GM18505 (cell line): ENCODE data around the gene PLOD2.

Source experiments
- ATAC-seq: cut with Tn5 transposase; IDR thresholded peaks from one replicate; pipeline ENCODE4 v1.9.1; 2021; ENCODE audit not compliant: unreplicated experiment
- POLR2A ChIP-seq: IDR thresholded peaks from 4 replicates; pipeline ENCODE4 v1.6.1; 2011; ENCODE audit warnings: borderline replicate concordance; ENCODE audit not compliant: insufficient read depth, insufficient read length; ENCODE audit errors: extremely low read depth

The PLOD2 gene

DNA sequence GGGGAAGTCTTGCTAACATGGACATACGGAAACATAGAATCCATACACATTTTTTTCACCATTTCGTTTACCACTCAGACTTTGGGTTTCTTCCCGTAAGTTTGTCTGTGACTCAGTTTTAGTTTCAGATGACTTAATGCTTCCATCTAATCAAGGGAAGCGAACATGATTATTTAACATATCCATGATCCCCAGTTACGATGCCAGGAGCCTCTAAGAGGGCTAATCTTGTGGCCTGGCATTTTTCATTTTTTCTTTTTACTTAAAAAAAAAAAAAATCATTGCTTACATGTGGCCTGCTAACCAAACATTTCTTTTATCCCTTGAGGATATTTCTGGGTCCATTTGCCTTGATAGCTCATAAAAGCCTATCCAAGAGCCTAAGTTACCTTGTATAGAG is 20.2 kb upstream of the PLOD2 start:
- no peak for ATAC-seq
- TF ChIP-seq POLR2A, result no peak

DNA sequence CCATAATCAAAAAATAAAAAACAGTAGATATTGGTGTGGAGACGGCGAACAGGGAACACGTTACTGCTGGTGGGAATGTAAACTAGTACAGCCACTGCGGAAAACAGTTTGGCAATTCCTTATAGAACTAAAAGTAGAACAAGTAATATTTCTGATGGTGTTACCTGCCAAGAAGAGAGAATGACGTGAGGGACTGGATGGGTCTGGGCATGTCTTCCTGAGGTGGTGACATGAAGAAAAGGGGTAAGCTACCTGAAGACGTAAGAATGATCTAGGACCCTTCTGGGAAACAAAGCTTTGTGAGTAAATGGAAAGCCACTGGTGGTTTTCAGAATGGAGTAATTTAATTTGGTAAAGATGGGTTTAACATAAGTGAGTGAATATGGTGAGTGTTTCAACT is 19.4 kb upstream of the PLOD2 start:
- TF ChIP-seq POLR2A, result no peak
- ATAC-seq, result no peak

DNA sequence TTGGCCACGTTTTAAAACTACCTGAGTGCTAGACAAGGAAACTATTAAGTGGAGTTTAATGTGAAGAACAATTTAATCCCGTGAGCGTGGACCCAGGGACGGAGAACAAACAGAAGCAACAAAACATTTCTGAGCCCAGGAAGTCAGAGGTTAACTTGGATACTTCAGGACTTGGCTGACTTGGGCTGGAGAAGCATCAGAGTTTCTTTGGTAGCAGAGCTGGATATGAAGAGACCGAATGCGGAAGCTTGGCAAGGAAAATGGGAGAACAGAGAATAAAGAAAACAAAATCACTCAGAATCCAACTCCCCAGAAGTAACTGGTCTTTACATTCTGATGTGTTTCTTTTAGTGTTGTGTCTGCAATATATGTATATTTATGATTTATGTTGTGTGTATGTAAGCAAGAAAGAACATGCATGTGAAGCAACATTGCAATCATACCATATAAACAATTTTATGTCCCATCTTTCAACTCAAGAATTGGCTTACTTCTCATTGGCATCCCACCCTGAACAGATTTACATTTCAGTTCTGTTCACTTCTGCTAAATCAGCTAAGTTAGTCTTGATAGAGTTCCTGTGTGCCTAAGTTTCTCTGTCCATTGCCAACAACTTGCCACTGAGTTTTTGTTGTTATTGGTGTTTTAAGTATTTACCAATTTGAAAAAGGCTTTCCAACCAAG is 17.2 kb upstream of the PLOD2 start:
- ATAC-seq, result no peak
- TF ChIP-seq POLR2A, result no peak

DNA sequence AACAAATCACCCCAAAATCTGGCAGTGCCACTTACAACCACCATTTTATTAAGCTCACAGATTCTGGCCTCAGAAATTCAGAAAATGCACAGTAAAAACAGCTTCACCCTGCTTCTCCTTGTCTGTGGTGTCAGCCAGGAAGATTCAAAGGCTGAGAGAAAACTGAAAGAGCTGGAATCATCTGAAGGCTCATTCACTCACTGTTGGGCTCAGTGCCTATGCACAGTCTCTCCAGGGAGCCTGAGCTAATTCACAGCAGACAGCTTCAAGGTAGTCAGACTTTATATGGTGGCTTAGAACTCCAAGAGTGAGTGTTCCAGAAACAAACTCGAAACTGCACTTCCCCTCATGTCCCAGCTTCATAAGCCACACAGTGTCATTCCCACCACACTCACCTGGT is 16.5 kb upstream of the PLOD2 start:
- TF ChIP-seq POLR2A, result no peak
- ATAC-seq, result no peak

DNA sequence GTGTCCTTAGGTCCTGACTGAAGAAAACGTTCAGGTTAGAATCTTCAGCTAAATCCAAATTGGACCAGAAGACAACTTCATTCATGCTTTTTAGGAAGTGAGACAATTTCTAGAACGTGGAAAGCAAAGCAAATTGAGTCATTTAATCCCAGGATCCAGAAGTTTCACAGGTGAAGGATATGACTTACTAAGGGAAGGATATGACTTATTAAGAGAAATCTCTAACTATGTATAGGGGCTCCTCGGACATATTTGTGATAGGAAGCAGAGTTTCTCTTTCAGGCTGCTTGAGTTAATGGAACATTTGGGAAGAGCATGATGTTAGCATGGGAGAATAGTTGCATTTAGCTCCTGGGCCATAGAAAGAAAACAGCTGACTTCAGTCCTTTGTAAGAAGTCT is 16.1 kb upstream of the PLOD2 start:
- TF ChIP-seq POLR2A, result no peak
- ATAC-seq, result no peak

DNA sequence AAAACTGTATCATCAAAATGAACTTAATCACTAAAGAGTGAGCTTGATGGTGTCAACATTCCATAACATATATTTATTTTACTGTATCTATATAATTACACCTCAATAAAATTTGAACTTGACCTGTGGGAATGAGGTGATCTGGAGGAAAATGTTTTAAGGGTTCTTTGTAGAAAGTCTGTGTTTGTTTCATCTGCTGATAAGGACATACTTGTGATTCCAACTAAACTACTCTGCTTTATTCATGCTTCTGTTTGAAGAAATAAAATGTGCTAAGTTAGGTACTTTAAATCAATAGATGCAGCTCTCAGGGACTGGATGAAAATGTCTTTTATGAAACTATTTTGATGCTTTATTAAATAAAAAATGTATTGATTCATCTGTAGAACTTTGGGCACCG is 11.6 kb upstream of the PLOD2 start:
- no peak for TF ChIP-seq POLR2A
- no peak for ATAC-seq

DNA sequence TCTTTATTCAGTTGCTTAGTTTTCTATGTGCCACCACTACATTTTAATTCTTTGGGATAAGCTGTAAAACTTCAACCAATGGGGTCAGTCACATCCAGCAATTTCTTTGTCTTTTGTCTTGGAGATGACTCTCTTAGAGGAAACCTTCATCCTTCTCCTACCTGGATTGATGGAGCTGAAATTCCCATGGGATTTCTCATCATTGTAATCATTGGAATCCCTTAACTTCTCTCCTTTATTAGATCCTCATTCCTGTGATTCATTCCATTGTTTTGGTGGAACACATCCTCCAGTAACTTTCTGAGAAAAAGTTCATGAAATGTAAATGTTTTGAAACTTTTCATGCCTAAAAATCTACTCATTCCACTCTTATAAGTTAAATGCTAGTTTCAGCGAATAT is 9.6 kb upstream of the PLOD2 start:
- no peak for ATAC-seq

DNA sequence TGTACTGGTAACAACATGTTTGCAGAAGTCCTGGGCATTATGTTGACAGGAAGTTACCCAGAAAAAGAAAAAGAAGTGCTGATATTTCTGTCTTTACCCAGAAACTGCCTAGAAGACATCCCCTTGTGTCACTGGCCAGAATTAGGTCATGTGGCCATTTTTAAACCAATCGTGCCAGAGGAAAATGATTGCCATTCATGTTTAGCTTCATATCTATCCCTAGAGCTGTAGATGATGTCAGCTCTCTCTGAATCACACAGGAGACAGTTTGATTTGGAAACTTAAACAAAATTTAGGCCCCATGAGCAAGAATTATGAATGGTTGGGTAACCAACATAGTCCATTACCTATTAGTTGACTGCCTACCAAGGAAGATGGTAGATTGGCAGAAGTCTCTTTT is 8.9 kb upstream of the PLOD2 start:
- no peak for ATAC-seq
- TF ChIP-seq POLR2A, result no peak

More for the DNA sequence above, 9.6 kb upstream of the PLOD2 start:
- no peak for TF ChIP-seq POLR2A

DNA sequence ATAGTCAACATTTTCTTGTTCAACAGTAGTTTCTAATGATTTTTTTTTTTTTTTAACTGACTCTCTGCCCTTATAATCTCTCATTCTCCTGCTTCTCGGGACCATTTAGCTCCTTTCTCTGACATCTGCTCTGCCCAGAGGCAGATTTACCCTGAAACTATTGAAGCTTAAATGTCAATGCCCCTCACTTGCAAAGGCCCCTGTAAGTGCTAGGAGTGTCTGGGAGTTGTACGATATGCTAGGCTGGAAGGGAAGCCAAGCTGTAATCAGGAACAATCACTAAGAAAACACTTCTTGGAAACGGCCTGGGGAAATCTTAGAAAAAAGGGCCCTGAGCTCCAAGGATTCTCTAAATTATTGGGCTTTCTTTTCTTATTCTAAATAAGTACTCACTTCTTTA is 5.8 kb upstream of the PLOD2 start:
- ATAC-seq, result no peak
- TF ChIP-seq POLR2A, result no peak

DNA sequence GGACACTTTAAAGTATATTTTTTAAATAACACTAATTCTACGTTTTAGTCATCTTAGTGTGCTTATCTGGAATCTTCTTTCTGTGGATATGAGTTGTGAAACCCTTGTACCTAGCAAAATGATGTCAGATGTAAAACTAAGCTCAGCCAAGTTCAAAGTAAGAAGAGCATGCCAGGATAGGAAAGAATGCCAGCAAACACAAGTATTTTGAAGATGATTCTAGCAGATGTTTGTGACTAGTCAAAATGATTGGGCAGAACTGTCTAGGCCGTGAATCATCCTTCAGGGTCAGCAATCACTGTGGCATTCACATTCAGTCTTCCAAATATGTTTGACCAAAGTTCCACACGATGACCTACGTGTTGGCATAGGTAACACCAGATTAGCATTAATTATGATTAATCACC is 5.4 kb upstream of the PLOD2 start:
- no peak for TF ChIP-seq POLR2A
- ATAC-seq, result no peak

DNA sequence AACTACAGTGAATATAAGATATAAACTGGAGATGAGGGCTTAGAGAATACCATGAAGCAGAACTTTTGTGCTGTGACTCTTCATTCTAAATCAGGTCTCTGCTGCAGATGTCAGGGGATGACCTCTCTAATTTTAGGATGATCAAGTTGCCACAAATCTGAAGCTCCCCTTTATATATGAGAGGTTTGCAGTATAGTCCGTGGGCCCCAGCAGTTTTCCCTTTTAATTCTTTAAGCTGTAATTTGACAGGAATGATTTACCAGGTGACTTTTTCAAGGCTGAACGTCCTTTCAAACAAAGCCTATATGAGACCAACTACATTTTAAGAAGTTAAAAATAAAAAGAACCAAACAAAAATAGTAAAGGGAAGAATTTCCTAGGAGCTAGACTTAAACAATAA is 4.9 kb upstream of the PLOD2 start:
- no peak for TF ChIP-seq POLR2A
- ATAC-seq, result no peak

DNA sequence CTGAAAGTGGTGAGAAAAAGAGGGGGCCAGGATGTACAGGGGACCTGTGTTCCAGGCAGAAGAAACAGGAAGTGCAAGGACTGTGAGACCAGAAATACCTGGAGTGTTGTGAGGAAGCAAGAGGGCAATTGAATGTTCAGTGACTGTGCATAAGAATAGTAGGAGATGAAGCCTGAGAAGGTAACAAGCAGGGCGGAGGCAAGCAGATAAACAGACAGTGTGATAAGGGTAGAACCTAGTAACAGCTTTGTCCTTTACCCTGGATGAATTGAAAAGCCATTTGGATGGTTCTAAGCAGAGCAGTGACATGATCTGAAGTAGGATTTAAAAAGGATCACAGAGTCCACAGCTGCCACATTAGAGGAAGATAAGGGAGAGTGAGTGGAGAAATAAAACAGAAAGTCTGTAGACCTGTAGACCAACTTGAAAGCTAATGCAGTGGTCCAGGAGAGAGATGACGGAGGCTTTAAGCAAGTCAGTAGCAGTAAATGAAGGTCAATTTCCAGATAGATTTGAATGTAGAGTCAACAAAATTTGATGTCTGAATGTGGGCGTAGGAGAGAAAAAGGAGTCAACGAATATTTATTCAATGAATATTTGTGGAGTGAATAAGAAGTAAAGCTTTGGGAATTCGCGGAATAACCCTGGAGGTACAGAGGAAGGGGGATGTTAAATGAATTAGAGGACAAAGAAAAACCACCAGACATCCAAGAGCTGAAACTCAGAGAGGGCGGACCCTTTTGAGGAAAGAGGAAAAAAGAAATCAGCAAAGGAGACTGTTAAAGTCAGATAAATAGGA is 4.2 kb upstream of the PLOD2 start:
- ATAC-seq, result no peak
- TF ChIP-seq POLR2A, result no peak

DNA sequence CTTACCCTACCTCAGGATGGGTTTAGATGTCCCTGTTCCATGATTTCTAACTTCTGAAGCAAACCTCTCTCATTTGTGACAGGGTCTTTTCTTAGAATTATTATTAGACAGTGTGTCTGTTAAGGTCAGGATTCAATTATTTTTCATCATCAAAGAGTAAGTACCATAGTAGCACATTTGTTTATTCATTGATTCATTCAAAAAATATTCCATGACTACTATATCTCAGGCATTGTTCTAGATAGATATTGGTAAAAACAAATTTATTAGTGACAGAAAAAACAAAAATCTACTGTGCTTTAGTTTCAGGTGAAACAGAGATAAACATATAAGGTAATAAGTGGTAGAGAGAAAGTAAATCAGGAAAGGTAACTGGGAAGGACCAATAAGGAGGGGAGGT is 3.5 kb upstream of the PLOD2 start:
- no peak for ATAC-seq
- TF ChIP-seq POLR2A, result no peak

DNA sequence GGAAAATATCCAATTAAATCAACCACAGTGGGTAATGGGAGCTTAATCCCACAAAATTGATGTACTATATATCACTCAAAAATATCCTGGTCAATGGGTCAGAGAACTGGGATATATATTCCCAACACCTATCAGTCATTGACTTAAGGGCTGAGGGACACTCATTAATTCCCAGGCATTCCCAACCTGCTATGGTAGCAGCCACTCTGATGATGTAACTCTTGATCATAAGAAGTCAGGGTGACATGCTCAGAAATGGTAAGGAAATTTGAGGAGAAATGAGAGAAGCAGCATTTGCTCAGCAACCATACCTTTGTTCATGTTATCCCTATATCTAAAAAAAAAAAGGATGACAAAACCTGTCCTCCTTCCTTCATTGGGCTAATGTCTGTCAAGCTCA is 3.1 kb upstream of the PLOD2 start:
- no peak for ATAC-seq
- no peak for TF ChIP-seq POLR2A

DNA sequence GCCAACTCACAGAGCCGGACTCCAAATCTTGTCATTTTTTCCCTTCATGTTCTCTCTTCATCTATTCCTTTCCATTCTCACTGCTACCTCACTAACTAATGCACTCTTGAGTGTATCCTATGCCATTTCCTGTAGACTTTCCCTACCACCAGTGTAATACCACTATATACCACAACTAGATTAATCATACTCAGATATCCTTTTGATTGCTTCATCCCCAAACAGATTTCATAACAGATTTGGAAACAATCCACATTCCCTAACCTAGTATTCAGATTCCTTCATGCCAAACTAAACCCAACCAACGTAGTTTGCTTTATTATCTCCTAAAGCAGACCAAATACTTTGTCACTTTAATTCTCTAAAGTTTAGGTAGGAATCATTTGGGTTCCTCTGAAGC is 2.6 kb upstream of the PLOD2 start:
- no peak for TF ChIP-seq POLR2A
- no peak for ATAC-seq

DNA sequence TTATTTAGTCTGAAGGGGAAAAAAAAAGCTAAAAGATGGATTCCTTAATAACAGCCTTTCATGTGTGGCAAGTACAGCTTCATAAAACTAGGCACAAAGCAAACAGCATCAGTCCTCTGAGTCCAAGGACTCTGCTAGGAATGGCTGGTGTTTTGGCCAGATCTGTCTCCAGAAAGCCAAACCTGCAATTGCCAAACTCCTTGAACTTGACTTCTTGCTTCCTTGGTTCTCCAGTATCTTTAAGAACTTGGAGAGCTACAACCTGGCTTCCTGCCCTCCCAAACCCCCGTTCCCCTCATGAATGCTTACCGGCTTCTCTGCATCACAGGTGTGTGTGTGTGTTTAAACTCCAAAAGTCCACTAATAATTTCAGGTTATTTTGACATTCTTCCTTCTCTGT is 1.6 kb upstream of the PLOD2 start:
- TF ChIP-seq POLR2A, result no peak
- ATAC-seq, result no peak

DNA sequence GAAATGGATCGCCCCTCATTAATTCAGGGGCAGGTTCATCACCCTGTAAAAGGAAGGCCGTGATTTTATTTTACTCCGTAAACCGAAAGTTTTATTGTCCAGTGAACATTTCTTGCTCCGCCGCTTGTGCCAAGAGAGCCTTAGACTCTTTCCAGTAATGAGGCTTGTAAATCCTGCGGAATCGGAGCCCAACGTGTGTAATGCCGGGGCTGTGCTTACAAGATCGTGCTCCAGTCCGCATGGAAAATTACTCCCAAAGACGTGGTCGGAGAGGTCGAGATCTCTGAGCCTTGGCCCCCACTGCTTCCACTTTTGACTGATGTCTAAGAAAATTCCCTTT is 649 bp upstream of the PLOD2 start:
- ATAC-seq, result no peak
- TF ChIP-seq POLR2A, result no peak
